ENCODE measurements around the gene SEMA5B.

DNA sequence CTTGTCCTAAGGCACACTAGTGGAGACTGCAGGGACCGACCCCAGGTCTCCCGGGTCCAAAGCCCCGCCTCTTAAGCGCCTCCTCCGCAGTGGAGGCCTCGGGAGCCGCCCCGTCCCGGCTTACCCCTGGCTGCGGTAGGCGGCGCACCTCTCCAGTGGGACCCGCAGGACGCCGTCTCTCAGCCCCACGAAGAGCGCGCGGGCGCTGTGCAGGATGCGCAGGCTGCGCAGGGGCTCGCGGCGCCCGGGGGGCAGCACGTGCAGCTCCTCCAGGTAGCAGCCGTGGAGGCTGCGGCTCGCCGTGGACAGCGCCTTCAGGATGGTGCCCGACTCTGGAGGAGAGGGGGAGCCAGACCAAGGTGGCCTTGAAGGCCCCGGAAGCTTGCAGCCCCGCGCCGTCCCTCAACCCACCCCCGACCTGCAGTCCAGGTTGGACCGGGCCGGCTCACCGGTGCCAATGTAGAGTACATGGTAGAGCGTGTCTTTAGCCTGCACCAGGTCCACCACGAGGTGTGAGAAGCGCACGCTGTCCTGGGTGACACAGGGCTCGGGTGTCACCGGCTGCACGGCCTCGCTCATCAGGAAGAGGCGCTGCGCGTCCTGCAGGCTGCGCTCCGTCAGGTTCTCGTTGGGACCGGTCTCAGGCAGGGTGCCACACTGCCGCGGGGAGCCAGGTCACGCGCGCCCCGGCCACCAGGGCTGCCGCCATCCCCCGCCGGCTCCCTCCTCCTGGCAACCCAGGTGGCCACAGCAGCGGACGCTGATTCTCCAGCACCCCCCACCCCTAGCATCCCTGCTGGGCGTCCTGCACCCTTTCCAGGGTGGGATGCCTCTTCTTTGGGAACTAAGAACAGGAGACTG lies 105.5 kb downstream of the SEMA5B start:
- TF ChIP-seq POLR2AphosphoS5 (IDR thresholded peaks at IDR 0.05; ENCODE audit: low read depth, low read length) (no peak), TAF1 (IDR thresholded peaks at IDR 0.05; ENCODE audit: borderline replicate concordance, insufficient read depth, low read length) (no peak), FOXP2 (optimal IDR thresholded peaks at IDR 0.05; ENCODE audit: borderline replicate concordance, extremely low read depth, extremely low read length, insufficient read depth) (no peak)
- TF ChIP-seq, protein P1, sequence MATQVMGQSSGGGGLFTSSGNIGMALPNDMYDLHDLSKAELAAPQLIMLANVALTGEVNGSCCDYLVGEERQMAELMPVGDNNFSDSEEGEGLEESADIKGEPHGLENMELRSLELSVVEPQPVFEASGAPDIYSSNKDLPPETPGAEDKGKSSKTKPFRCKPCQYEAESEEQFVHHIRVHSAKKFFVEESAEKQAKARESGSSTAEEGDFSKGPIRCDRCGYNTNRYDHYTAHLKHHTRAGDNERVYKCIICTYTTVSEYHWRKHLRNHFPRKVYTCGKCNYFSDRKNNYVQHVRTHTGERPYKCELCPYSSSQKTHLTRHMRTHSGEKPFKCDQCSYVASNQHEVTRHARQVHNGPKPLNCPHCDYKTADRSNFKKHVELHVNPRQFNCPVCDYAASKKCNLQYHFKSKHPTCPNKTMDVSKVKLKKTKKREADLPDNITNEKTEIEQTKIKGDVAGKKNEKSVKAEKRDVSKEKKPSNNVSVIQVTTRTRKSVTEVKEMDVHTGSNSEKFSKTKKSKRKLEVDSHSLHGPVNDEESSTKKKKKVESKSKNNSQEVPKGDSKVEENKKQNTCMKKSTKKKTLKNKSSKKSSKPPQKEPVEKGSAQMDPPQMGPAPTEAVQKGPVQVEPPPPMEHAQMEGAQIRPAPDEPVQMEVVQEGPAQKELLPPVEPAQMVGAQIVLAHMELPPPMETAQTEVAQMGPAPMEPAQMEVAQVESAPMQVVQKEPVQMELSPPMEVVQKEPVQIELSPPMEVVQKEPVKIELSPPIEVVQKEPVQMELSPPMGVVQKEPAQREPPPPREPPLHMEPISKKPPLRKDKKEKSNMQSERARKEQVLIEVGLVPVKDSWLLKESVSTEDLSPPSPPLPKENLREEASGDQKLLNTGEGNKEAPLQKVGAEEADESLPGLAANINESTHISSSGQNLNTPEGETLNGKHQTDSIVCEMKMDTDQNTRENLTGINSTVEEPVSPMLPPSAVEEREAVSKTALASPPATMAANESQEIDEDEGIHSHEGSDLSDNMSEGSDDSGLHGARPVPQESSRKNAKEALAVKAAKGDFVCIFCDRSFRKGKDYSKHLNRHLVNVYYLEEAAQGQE (IDR thresholded peaks at IDR 0.05; ENCODE audit: insufficient read depth in 1 of 2, low read depth in 2 of 2, low read length in 2 of 2) = no peak

All from PFSK-1 (cell line).